Measurements from ENCODE around the gene HNMT.

GRCh38 chr2:137942833-137943677 lies 21.2 kb upstream of the HNMT start:
- no peak for TF ChIP-seq POLR2AphosphoS5 (IDR thresholded peaks at IDR 0.05; ENCODE audit: low read depth, low read length)
- no peak for TF ChIP-seq REST (IDR thresholded peaks at IDR 0.05; ENCODE audit: insufficient read depth in 1 of 2, low read depth in 2 of 2, low read length in 2 of 2)
- no peak for TF ChIP-seq TAF1 (IDR thresholded peaks at IDR 0.05; ENCODE audit: borderline replicate concordance, insufficient read depth, low read length)
- TF ChIP-seq SIN3A (IDR thresholded peaks at IDR 0.05; ENCODE audit: borderline replicate concordance, insufficient read depth, low read length): no peak
